ENCODE results near the gene STXBP1.

Gene STXBP1

GRCh38 chr9:127642082-127642740 is 30.1 kb downstream of the STXBP1 start:
- H3K4me3 ChIP-seq (ENCODE audit: low read depth, low read length) = no peak overlapping the region
- no peak for TF ChIP-seq CTCF (IDR thresholded peaks at IDR 0.05; ENCODE audit: low read depth, low read length, missing control alignments)
- DNase-seq (ENCODE audit: low read depth) = no peak

GRCh38 chr9:127644146-127644827 is 32.2 kb downstream of the STXBP1 start:
- DNase-seq (ENCODE audit: low read depth) = no peak
- TF ChIP-seq CTCF (IDR thresholded peaks at IDR 0.05; ENCODE audit: low read depth, low read length, missing control alignments) = no peak
- H3K4me3 ChIP-seq (ENCODE audit: low read depth, low read length) = no peak overlapping the region

- no peak overlapping the region for H3K4me3 ChIP-seq (ENCODE audit: low read depth, low read length)
- no peak for DNase-seq (ENCODE audit: low read depth)
- no peak for TF ChIP-seq CTCF (IDR thresholded peaks at IDR 0.05; ENCODE audit: low read depth, low read length, missing control alignments)
Measured at GRCh38 chr9:127644943-127645342, 32.9 kb downstream of the STXBP1 start.

GRCh38 chr9:127647451-127647850 is 35.4 kb downstream of the STXBP1 start:
- TF ChIP-seq CTCF (IDR thresholded peaks at IDR 0.05; ENCODE audit: low read depth, low read length, missing control alignments) = no peak
- no peak overlapping the region for H3K4me3 ChIP-seq (ENCODE audit: low read depth, low read length)
- DNase-seq (ENCODE audit: low read depth) = no peak

GRCh38 chr9:127650518-127650917 is 38.4 kb downstream of the STXBP1 start:
- no peak for DNase-seq (ENCODE audit: low read depth)
- H3K4me3 ChIP-seq (ENCODE audit: low read depth, low read length) = no peak overlapping the region
- no peak for TF ChIP-seq CTCF (IDR thresholded peaks at IDR 0.05; ENCODE audit: low read depth, low read length, missing control alignments)

- TF ChIP-seq CTCF (IDR thresholded peaks at IDR 0.05; ENCODE audit: low read depth, low read length, missing control alignments) = no peak
- no peak for DNase-seq (ENCODE audit: low read depth)
- H3K4me3 ChIP-seq (ENCODE audit: low read depth, low read length) = no peak overlapping the region
Measured at GRCh38 chr9:127651697-127652610, 39.9 kb downstream of the STXBP1 start.
